B cell (primary cell): ENCODE data around the gene PPP1R26. TPM values are rescaled to one million over a fixed set of nuclear protein-coding genes. Genes with fewer than 3 reads are reported as not detected.
"Not testable (repeated sequence)": the region's sequence is repeated elsewhere in the genome, so short reads cannot be mapped to it uniquely, and the experiment has no call there.

Experiments used
- ATAC-seq: fragments of 200-7000 bp; cut with Tn5 transposase; one replicate; pipeline ENCODE4 v1.10.0; 2021; ENCODE audit warnings: low read depth, mild to moderate bottlenecking, moderate number of reproducible peaks, moderate library complexity
- CTCF ChIA-PET: fragments of 350-600 bp; sonication (Branson Sonifier 250); formaldehyde crosslinking; loops from one replicate; lab custom pipeline; 2021; ENCODE audit warnings: antibody characterized with exemption, inconsistent platforms; lab: Charles Lee
- POLR2A ChIA-PET: fragments of 350-600 bp; sonication (Branson Sonifier 250); formaldehyde crosslinking; loops from one replicate; lab custom pipeline; 2021; ENCODE audit warnings: antibody characterized with exemption; lab: Charles Lee
- DNase-seq: peaks from one replicate; pipeline ENCODE4 v3.0.0; 2013
- H2AFZ ChIP-seq: 2 replicates; pipeline ENCODE4 v1.6.1; 2012; ENCODE audit warnings: mild to moderate bottlenecking, low read depth, low read length; ENCODE audit not compliant: insufficient read depth, poor library complexity, severe bottlenecking
- H3K27ac ChIP-seq, 2 donors: 1 replicate in 1 of 2; 2 replicates in 1 of 2; pipeline ENCODE4 v1.5.1; 2012 to 2013; ENCODE audit warnings: low read length in 2 of 2, mild to moderate bottlenecking in 2 of 2, moderate library complexity in 1 of 2
- H3K27me3 ChIP-seq, 4 experiments: fragments of 200-600 bp in 1 of 4; sonication (generic) in 1 of 4; replicated peaks in 1 of 4; 1 replicate in 2 of 4; 2 replicates in 2 of 4; pipeline versions ENCODE4 v1.6.1 to v1.7.0; 2013 to 2016; ENCODE audit warnings: low read length in 3 of 4, mild to moderate bottlenecking in 2 of 4, mixed read lengths in 1 of 4, moderate library complexity in 1 of 4; ENCODE audit not compliant: insufficient read depth in 4 of 4, control insufficient read depth in 3 of 4; ENCODE audit errors: control extremely low read depth in 1 of 4
- H3K36me3 ChIP-seq, 2 experiments: replicated peaks in 1 of 2; 1 replicate in 1 of 2; 2 replicates in 1 of 2; pipeline versions ENCODE4 v1.6.1 to v1.7.1; 2013; ENCODE audit warnings: low read length in 1 of 2; ENCODE audit not compliant: insufficient read depth in 2 of 2, control insufficient read depth in 1 of 2; ENCODE audit errors: control extremely low read depth in 1 of 2, extremely low read depth in 1 of 2
- H3K4me1 ChIP-seq, 2 donors: fragments of 200-600 bp in 1 of 2; sonication (generic) in 1 of 2; 1 replicate in 1 of 2; 2 replicates in 1 of 2; pipeline versions ENCODE4 v1.5.1 to v1.6.1; 2013 to 2017; ENCODE audit warnings: low read length in 2 of 2; ENCODE audit not compliant: control insufficient read depth in 2 of 2, insufficient read depth in 2 of 2
- H3K4me2 ChIP-seq: replicated peaks from 2 replicates; pipeline ENCODE3; 2012; ENCODE audit warnings: mild to moderate bottlenecking, low read depth, low read length; ENCODE audit not compliant: poor library complexity, severe bottlenecking
- H3K4me3 ChIP-seq, 5 experiments: fragments of 200-600 bp in 1 of 5; sonication (generic) in 1 of 5; 1 replicate in 3 of 5; 2 replicates in 2 of 5; pipeline versions ENCODE4 v1.5.1 to v1.7.0; 2011 to 2016; ENCODE audit warnings: low read length in 4 of 5, mild to moderate bottlenecking in 4 of 5, low read depth in 2 of 5, control low read depth in 1 of 5, moderate library complexity in 1 of 5; ENCODE audit not compliant: insufficient read depth in 1 of 5; ENCODE audit errors: control extremely low read depth in 1 of 5, extremely low read depth in 1 of 5
- H3K79me2 ChIP-seq: fragments of 200-600 bp; sonication (generic); one replicate; pipeline ENCODE4 v1.6.0; 2016; ENCODE audit warnings: low read length; ENCODE audit not compliant: control insufficient read depth, insufficient read depth
- H3K9ac ChIP-seq: fragments of 200-600 bp; sonication (generic); 2 replicates; pipeline ENCODE4 v1.6.1; 2017; ENCODE audit warnings: mild to moderate bottlenecking, low read length, moderate library complexity
- H3K9me3 ChIP-seq, 3 donors: one replicate each; pipeline versions ENCODE4 v1.6.1 to v1.7.1; 2013; ENCODE audit warnings: low read length in 2 of 3; ENCODE audit not compliant: control insufficient read depth in 2 of 3, insufficient read depth in 1 of 3; ENCODE audit errors: control extremely low read depth in 1 of 3
- H4K20me1 ChIP-seq: 2 replicates; pipeline ENCODE4 v1.6.0; 2012; ENCODE audit warnings: mild to moderate bottlenecking, low read length; ENCODE audit not compliant: insufficient read depth, control insufficient read depth, poor library complexity, severe bottlenecking
- H3K27ac Mint-ChIP-seq: one replicate; pipeline ENCODE4 v1.8.0; 2021; ENCODE audit warnings: mixed read lengths
- H3K27me3 Mint-ChIP-seq: one replicate; pipeline ENCODE4 v1.8.0; 2021; ENCODE audit warnings: mixed read lengths
- H3K4me1 Mint-ChIP-seq: one replicate; pipeline ENCODE4 v1.8.0; 2021; ENCODE audit warnings: mixed read lengths
- H3K4me3 Mint-ChIP-seq: one replicate; pipeline ENCODE4 v1.8.0; 2021; ENCODE audit warnings: mixed read lengths
- H3K9me3 Mint-ChIP-seq: one replicate; pipeline ENCODE4 v1.8.0; 2022; ENCODE audit warnings: mixed read lengths; ENCODE audit not compliant: insufficient read depth
- CTCF ChIP-seq: fragments of 200-600 bp; IDR thresholded peaks from one replicate; pipeline ENCODE4 v1.8.0; 2022; ENCODE audit warnings: antibody characterized with exemption, mild to moderate bottlenecking
- EZH2 ChIP-seq: IDR thresholded peaks from 2 replicates; pipeline ENCODE4 v1.6.1; 2012; ENCODE audit warnings: borderline replicate concordance, low read depth, mild to moderate bottlenecking, moderate library complexity, low read length; ENCODE audit not compliant: insufficient read depth, poor library complexity, severe bottlenecking
- WGBS: methylation state at CpG from one replicate; pipeline ENCODE4 v1.1.5; 2013; ENCODE audit warnings: missing lambda C conversion rate; ENCODE audit not compliant: insufficient coverage; 5-methylcytosine and 5-hydroxymethylcytosine counted together
- intact Hi-C: fragments of 100-400 bp; cut with micrococcal nuclease; formaldehyde crosslinking; loops from one replicate; pipeline ENCODE4 v1.10.0; 2022
- polyA plus RNA-seq: library from polyadenylated mRNA; depleted of rRNA; stranded (reverse); fragments of >200 nt; gene quantifications from 2 replicates; pipeline ENCODE4 v1.2.3, GENCODE V29; 2012
- total RNA-seq, 2 donors: library from RNA; stranded (reverse); fragments of 120-200 nt in 1 of 2; gene quantifications; 1 replicate in 1 of 2; 2 replicates in 1 of 2; pipeline versions ENCODE4 v1.2.3 to v1.2.4, GENCODE V29; 2013 to 2022

PPP1R26 gene
- total and polyA plus RNA-seq, 2 donors (not counting 1 experiment from before 2014, with no cell fraction given), result 1.9 to 7.8 TPM

- peaks cover 0 to 3% (median 0%) of the 10 kb centered on the region in 3 donors for H3K9me3 ChIP-seq
- no peaks in the 10 kb centered on the region for H4K20me1 ChIP-seq
- H2AFZ ChIP-seq, result no peak overlapping the region
- ChIA-PET CTCF (no interaction called here), POLR2A (no interaction called here)
- H3K9ac ChIP-seq, result no peak overlapping the region
- no peak overlapping the region for H3K4me3 ChIP-seq
- ATAC-seq, result no peak
- intact Hi-C loops, result no loop called here
- peaks cover 0 to 3% (median 0%) of the 10 kb centered on the region in 4 experiments for H3K27me3 ChIP-seq
- Mint-ChIP-seq H3K4me3 (no peak overlapping the region), H3K9me3 (peaks cover 5% of the 10 kb centered on the region), H3K27ac (no peak overlapping the region), H3K27me3 (peaks cover 31% of the 10 kb centered on the region), H3K4me1 (no peaks in the 10 kb centered on the region)
- no peak for TF ChIP-seq CTCF
- no peak for TF ChIP-seq EZH2
- H3K36me3 ChIP-seq, result no peaks in the 10 kb centered on the region
- no peaks in the 10 kb centered on the region for H3K79me2 ChIP-seq
- no peak overlapping the region for H3K27ac ChIP-seq
- WGBS, result 74% methylated on average over 13 of the region's 19 CpGs
- H3K4me1 ChIP-seq, result no peaks in the 10 kb centered on the region
- H3K4me2 ChIP-seq, result no peak overlapping the region
- no peak for DNase-seq
These were observed 23.0 kb upstream of the PPP1R26 start for GRCh38 chr9:135456436-135457104.

DNA sequence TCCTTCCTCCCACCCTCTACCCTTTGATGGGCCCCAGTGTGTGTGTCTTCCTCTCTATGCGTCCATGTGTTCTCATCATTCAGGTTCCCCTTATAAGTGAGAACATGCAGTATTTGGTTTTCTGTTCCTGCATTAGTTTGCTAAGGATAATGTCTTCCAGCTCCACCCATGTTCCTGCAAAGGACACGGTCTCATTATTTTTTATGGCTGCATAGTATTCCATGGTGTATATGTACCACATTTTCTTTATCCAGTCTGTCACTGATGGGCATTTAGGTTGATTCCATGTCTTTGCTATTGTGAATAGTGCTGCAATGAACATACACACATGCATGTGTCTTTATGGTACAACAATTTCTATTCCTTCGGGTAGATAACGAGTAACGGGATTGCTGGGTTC is 21.1 kb upstream of the PPP1R26 start:
- POLR2A ChIA-PET, H3K9me3 Mint-ChIP-seq, H3K27ac Mint-ChIP-seq, H3K36me3 ChIP-seq, H3K4me2 ChIP-seq, H2AFZ ChIP-seq, DNase-seq, H3K79me2 ChIP-seq, H3K9ac ChIP-seq, H3K27me3 ChIP-seq, H3K9me3 ChIP-seq, H3K4me3 ChIP-seq, ATAC-seq, H3K4me1 Mint-ChIP-seq, H3K4me3 Mint-ChIP-seq, H4K20me1 ChIP-seq, H3K27ac ChIP-seq, CTCF ChIA-PET, H3K4me1 ChIP-seq, intact Hi-C loops: not testable (repeated sequence)
- peaks cover 31% of the 10 kb centered on the region for H3K27me3 Mint-ChIP-seq
- 100% methylated on average over 1 of the region's 5 CpGs for WGBS
